Hepatocyte (in vitro differentiated cells): Measurements from ENCODE around the gene KDM3A. TPM values are rescaled to one million over a fixed set of nuclear protein-coding genes. Genes with fewer than 3 reads are reported as not detected.

ENCODE experiments used
- DNase-seq: peaks from one replicate; pipeline ENCODE4 v3.0.0-alpha.2; 2016; ENCODE audit warnings: low spot score
- H2AFZ ChIP-seq: fragments of 200-600 bp; sonication (generic); 2 replicates; pipeline ENCODE4 v1.6.0; 2016; ENCODE audit warnings: antibody characterized with exemption, mild to moderate bottlenecking
- H3K27ac ChIP-seq: fragments of 200-600 bp; sonication (generic); 2 replicates; pipeline ENCODE4 v1.5.1; 2016; ENCODE audit warnings: mild to moderate bottlenecking
- H3K27me3 ChIP-seq: fragments of 200-600 bp; sonication (generic); 2 replicates; pipeline ENCODE4 v1.6.1; 2016
- H3K36me3 ChIP-seq: fragments of 200-600 bp; sonication (generic); replicated peaks from 2 replicates; pipeline ENCODE4 v1.5.1; 2016; ENCODE audit warnings: low read depth; ENCODE audit not compliant: insufficient read depth
- H3K4me1 ChIP-seq: fragments of 200-600 bp; sonication (generic); 2 replicates; pipeline ENCODE4 v1.5.1; 2016; ENCODE audit warnings: mild to moderate bottlenecking, moderate library complexity; ENCODE audit not compliant: insufficient read depth
- H3K4me2 ChIP-seq: fragments of 200-600 bp; sonication (generic); 2 replicates; pipeline ENCODE4 v1.6.0; 2016
- H3K4me3 ChIP-seq: fragments of 200-600 bp; sonication (generic); 2 replicates; pipeline ENCODE4 v1.5.1; 2016; ENCODE audit warnings: mild to moderate bottlenecking
- H3K79me2 ChIP-seq: fragments of 200-600 bp; sonication (generic); 2 replicates; pipeline ENCODE4 v1.6.0; 2017; ENCODE audit warnings: mild to moderate bottlenecking
- H3K9me2 ChIP-seq: fragments of 200-600 bp; sonication (generic); replicated peaks from 2 replicates; pipeline ENCODE4 v1.6.0; 2017; ENCODE audit warnings: mild to moderate bottlenecking; ENCODE audit not compliant: insufficient read depth
- H3K9me3 ChIP-seq: fragments of 200-600 bp; sonication (generic); 2 replicates; pipeline ENCODE4 v1.5.1; 2016; ENCODE audit warnings: low read depth, mild to moderate bottlenecking
- H4K20me1 ChIP-seq: fragments of 200-600 bp; sonication (generic); 2 replicates; pipeline ENCODE4 v1.6.0; 2016; ENCODE audit warnings: mild to moderate bottlenecking; ENCODE audit not compliant: insufficient read depth, poor library complexity, severe bottlenecking
- EZH2 ChIP-seq: fragments of 200-600 bp; sonication (generic); IDR thresholded peaks from 2 replicates; pipeline ENCODE4 v1.6.1; 2016; ENCODE audit warnings: antibody characterized with exemption, mild to moderate bottlenecking, borderline replicate concordance
- EZH2phosphoT487 ChIP-seq: fragments of 200-600 bp; sonication (generic); IDR thresholded peaks from one replicate; pipeline ENCODE4 v1.6.1; 2018; ENCODE audit warnings: antibody characterized with exemption, mild to moderate bottlenecking, low read depth, moderate library complexity; ENCODE audit not compliant: unreplicated experiment, severe bottlenecking
- WGBS: methylation state at CpG from one replicate; pipeline ENCODE4 v1.1.6; 2016; ENCODE audit warnings: low lambda C conversion rate; ENCODE audit errors: missing lambda C conversion rate; 5-methylcytosine and 5-hydroxymethylcytosine counted together
- polyA plus RNA-seq: library from polyadenylated mRNA; unstranded; fragments of >200 nt; fragmentation: Nextera tagmentation; extraction: Ambion mirVana; gene quantifications from 2 replicates; pipeline ENCODE4 v1.2.1, GENCODE V29; 2016
- total RNA-seq: library from RNA; depleted of rRNA; stranded (reverse); fragments of >200 nt; gene quantifications from 2 replicates; pipeline ENCODE4 v1.2.3, GENCODE V29; 2014
- TF ChIP-seq, protein P1 (sequence below): fragments of 200-600 bp; sonication (generic); IDR thresholded peaks from 2 replicates; pipeline ENCODE4 v1.5.1; 2016; ENCODE audit warnings: antibody characterized with exemption, mild to moderate bottlenecking; ENCODE audit not compliant: poor library complexity

Gene KDM3A
- total and polyA plus RNA-seq, 2 experiments from 2014 or later: 13.8 to 37.5 TPM

DNA sequence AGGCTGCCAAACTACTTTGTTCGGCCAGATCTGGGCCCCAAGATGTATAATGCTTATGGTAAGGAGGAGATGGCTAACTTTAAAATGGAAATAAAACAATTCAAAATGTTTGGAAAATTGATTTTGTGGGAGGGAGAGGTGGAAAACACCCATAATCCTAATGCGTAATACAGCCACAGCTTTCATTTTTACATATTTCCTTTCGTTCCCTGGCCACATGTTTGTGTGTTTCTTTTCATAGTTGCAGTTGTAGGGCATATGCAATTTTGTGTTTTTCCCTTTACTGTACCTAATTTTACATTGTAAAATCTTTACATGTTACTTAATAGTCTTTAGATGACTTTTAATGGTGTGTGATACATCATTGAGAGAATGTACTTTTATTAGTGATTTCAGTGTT lies 44.6 kb downstream of the KDM3A start:
- DNase-seq: no peak
- no peak for TF ChIP-seq EZH2
- TF ChIP-seq, protein P1, sequence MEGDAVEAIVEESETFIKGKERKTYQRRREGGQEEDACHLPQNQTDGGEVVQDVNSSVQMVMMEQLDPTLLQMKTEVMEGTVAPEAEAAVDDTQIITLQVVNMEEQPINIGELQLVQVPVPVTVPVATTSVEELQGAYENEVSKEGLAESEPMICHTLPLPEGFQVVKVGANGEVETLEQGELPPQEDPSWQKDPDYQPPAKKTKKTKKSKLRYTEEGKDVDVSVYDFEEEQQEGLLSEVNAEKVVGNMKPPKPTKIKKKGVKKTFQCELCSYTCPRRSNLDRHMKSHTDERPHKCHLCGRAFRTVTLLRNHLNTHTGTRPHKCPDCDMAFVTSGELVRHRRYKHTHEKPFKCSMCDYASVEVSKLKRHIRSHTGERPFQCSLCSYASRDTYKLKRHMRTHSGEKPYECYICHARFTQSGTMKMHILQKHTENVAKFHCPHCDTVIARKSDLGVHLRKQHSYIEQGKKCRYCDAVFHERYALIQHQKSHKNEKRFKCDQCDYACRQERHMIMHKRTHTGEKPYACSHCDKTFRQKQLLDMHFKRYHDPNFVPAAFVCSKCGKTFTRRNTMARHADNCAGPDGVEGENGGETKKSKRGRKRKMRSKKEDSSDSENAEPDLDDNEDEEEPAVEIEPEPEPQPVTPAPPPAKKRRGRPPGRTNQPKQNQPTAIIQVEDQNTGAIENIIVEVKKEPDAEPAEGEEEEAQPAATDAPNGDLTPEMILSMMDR: no peak
- TF ChIP-seq EZH2phosphoT487: no peak
- Histone ChIP-seq H3K4me2 (no peak overlapping the region), H3K4me1 (no peaks in the 10 kb centered on the region), H2AFZ (no peak overlapping the region), H3K4me3 (no peak overlapping the region), H3K27me3 (no peaks in the 10 kb centered on the region), H3K9me3 (no peaks in the 10 kb centered on the region), H3K79me2 (no peaks in the 10 kb centered on the region), H3K36me3 (peaks cover 24% of the 10 kb centered on the region), H3K9me2 (no peaks in the 10 kb centered on the region), H3K27ac (no peak overlapping the region), H4K20me1 (no peaks in the 10 kb centered on the region)
- 96% methylated on average over 3 of the region's 3 CpGs for WGBS

GRCh38 chr2:86487062-86487461 lies 45.9 kb downstream of the KDM3A start:
- 93% methylated on average over 2 of the region's 2 CpGs for WGBS
- H3K4me3 ChIP-seq: no peak overlapping the region
- DNase-seq: no peak
- H2AFZ ChIP-seq: no peak overlapping the region
- no peaks in the 10 kb centered on the region for H4K20me1 ChIP-seq
- H3K36me3 ChIP-seq: peaks cover 16% of the 10 kb centered on the region
- no peaks in the 10 kb centered on the region for H3K9me2 ChIP-seq
- H3K4me2 ChIP-seq: no peak overlapping the region
- TF ChIP-seq, protein P1: no peak
- TF ChIP-seq EZH2 (no peak), EZH2phosphoT487 (no peak)
- no peaks in the 10 kb centered on the region for H3K27me3 ChIP-seq
- peaks cover 5% of the 10 kb centered on the region for H3K4me1 ChIP-seq
- H3K27ac ChIP-seq: no peak overlapping the region
- H3K79me2 ChIP-seq: no peaks in the 10 kb centered on the region
- H3K9me3 ChIP-seq: no peaks in the 10 kb centered on the region

- WGBS: 94% methylated on average over 7 of the region's 7 CpGs
- Histone ChIP-seq H3K4me2 (no peak overlapping the region), H3K79me2 (no peaks in the 10 kb centered on the region), H3K27ac (no peak overlapping the region), H3K27me3 (no peaks in the 10 kb centered on the region), H4K20me1 (no peaks in the 10 kb centered on the region), H3K36me3 (peaks cover 13% of the 10 kb centered on the region), H2AFZ (no peak overlapping the region), H3K9me2 (no peaks in the 10 kb centered on the region), H3K4me1 (peaks cover 5% of the 10 kb centered on the region), H3K4me3 (no peak overlapping the region), H3K9me3 (no peaks in the 10 kb centered on the region)
- no peak for DNase-seq
- TF ChIP-seq, protein P1: no peak
- TF ChIP-seq EZH2 (no peak), EZH2phosphoT487 (no peak)
Observed at GRCh38 chr2:86488561-86489250, 47.5 kb downstream of the KDM3A start.
